ENCODE results near the gene ZBTB49. TPM values are rescaled to one million over a fixed set of nuclear protein-coding genes. Genes with fewer than 3 reads are reported as not detected.
"Not testable (repeated sequence)": the region's sequence is repeated elsewhere in the genome, so short reads cannot be mapped to it uniquely, and the experiment has no call there.

ZBTB49 gene
- total RNA-seq, 1 donor, result 6.2 TPM

DNA sequence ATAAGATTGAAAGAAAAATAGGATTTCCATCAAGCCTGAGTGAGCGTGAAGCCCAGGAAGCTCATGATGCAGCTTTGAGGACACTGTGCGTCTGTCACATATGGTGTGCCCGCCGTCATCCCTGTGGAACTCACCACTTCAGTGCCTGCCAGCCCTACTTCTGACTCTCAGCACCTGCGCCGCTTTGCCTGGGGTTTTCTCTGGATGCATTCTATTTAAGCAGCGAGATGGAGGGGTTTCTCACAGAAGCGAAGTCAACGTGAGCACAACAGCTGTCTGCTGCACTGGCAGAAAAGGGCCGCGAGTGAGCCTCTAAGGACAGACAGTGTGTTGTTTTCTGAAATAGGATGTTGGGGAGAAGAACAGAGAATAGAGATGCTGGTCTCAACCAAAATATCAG lies 35.9 kb upstream of the ZBTB49 start:
- no peak overlapping the region for H3K27ac ChIP-seq (ENCODE audit: low read depth, low read length)
- H4K20me1 ChIP-seq (ENCODE audit: insufficient read depth, low read length), result no peaks in the 10 kb centered on the region
- H3K36me3 ChIP-seq (ENCODE audit: insufficient read depth, low read length), result no peaks in the 10 kb centered on the region
- H2AFZ ChIP-seq (ENCODE audit: low read length), result no peak overlapping the region
- H3K79me2 ChIP-seq (ENCODE audit: insufficient read depth, low read length), result no peaks in the 10 kb centered on the region
- H3K4me2 ChIP-seq (ENCODE audit: insufficient read depth, low read length), result no peak overlapping the region
- no peaks in the 10 kb centered on the region for H3K9me3 ChIP-seq (ENCODE audit: low read depth, low read length)
- DNase-seq (ENCODE audit: insufficient read length, low spot score, missing footprints), result peak; percentile 66
- H3K4me3 ChIP-seq (ENCODE audit: insufficient read depth, low read length), result no peak overlapping the region
- peaks cover 1% of the 10 kb centered on the region for H3K4me1 ChIP-seq (ENCODE audit: insufficient read depth, low read length)
- H3K27me3 ChIP-seq (ENCODE audit: insufficient read depth, low read length), result peaks cover 13% of the 10 kb centered on the region
- TF ChIP-seq CTCF (IDR thresholded peaks at IDR 0.05; ENCODE audit: extremely low read depth, low read depth, low read length), result no peak

DNA sequence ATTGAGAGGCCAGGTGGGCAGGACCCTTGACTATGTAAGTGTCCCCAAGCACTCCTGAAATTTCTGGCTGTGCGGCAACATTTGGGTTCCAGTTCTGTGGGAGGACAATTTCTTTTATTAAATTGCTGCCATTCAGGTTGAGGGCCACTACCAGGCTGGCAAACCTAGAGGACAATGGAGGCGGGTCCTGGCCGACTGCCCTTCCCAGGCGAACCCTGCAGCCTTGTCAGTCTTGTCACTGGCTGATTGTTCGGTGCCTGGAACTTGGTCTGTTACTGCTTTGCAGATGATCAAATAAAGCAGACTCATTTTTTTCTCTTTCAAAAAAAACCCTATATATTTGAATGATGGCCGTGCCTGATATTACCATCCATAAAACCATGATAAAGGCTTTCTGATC lies 35.4 kb upstream of the ZBTB49 start:
- no peaks in the 10 kb centered on the region for H3K79me2 ChIP-seq (ENCODE audit: insufficient read depth, low read length)
- no peaks in the 10 kb centered on the region for H4K20me1 ChIP-seq (ENCODE audit: insufficient read depth, low read length)
- H3K36me3 ChIP-seq (ENCODE audit: insufficient read depth, low read length), result no peaks in the 10 kb centered on the region
- no peak for DNase-seq (ENCODE audit: insufficient read length, low spot score, missing footprints)
- peaks cover 13% of the 10 kb centered on the region for H3K27me3 ChIP-seq (ENCODE audit: insufficient read depth, low read length)
- peaks cover 5% of the 10 kb centered on the region for H3K4me1 ChIP-seq (ENCODE audit: insufficient read depth, low read length)
- TF ChIP-seq CTCF (IDR thresholded peaks at IDR 0.05; ENCODE audit: extremely low read depth, low read depth, low read length), result no peak
- H3K4me2 ChIP-seq (ENCODE audit: insufficient read depth, low read length), result no peak overlapping the region
- H3K9me3 ChIP-seq (ENCODE audit: low read depth, low read length), result no peaks in the 10 kb centered on the region
- H2AFZ ChIP-seq (ENCODE audit: low read length), result no peak overlapping the region
- H3K27ac ChIP-seq (ENCODE audit: low read depth, low read length), result no peak overlapping the region
- no peak overlapping the region for H3K4me3 ChIP-seq (ENCODE audit: insufficient read depth, low read length)

- Histone ChIP-seq H3K4me1 (ENCODE audit: insufficient read depth, low read length) (peaks cover 6% of the 10 kb centered on the region), H3K27ac (ENCODE audit: low read depth, low read length) (no peak overlapping the region), H3K9me3 (ENCODE audit: low read depth, low read length) (no peaks in the 10 kb centered on the region), H3K4me3 (ENCODE audit: insufficient read depth, low read length) (no peak overlapping the region), H3K79me2 (ENCODE audit: insufficient read depth, low read length) (no peaks in the 10 kb centered on the region), H4K20me1 (ENCODE audit: insufficient read depth, low read length) (no peaks in the 10 kb centered on the region), H2AFZ (ENCODE audit: low read length) (no peak overlapping the region), H3K4me2 (ENCODE audit: insufficient read depth, low read length) (no peak overlapping the region), H3K36me3 (ENCODE audit: insufficient read depth, low read length) (no peaks in the 10 kb centered on the region), H3K27me3 (ENCODE audit: insufficient read depth, low read length) (peaks cover 9% of the 10 kb centered on the region)
- no peak for TF ChIP-seq CTCF (IDR thresholded peaks at IDR 0.05; ENCODE audit: extremely low read depth, low read depth, low read length)
- no peak for DNase-seq (ENCODE audit: insufficient read length, low spot score, missing footprints)
Measured at GRCh38 chr4:4256799-4257198, 33.3 kb upstream of the ZBTB49 start.

DNA sequence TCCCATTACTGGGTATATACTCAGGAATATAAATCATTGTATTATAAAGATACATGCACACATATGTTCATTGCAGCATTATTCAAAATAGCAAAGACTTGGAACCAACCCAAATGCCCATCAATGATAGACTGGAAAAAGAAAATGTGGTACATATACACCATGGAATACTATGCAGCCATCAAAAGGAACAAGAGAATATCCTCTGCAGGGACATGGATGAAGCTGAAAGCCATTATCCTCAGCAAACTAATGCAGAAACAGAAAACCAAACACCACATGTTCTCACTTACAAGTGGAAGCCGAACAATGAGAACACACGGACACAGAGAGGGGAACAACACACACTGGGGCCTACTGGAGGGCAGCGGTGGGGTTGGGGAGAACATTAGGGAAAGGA lies 32.3 kb upstream of the ZBTB49 start:
- H4K20me1 ChIP-seq (ENCODE audit: insufficient read depth, low read length); DNase-seq (ENCODE audit: insufficient read length, low spot score, missing footprints); H3K9me3 ChIP-seq (ENCODE audit: low read depth, low read length); H3K27ac ChIP-seq (ENCODE audit: low read depth, low read length); H3K4me3 ChIP-seq (ENCODE audit: insufficient read depth, low read length); H3K4me1 ChIP-seq (ENCODE audit: insufficient read depth, low read length); H2AFZ ChIP-seq (ENCODE audit: low read length); H3K4me2 ChIP-seq (ENCODE audit: insufficient read depth, low read length); H3K27me3 ChIP-seq (ENCODE audit: insufficient read depth, low read length); H3K79me2 ChIP-seq (ENCODE audit: insufficient read depth, low read length); H3K36me3 ChIP-seq (ENCODE audit: insufficient read depth, low read length): not testable (repeated sequence)
